C4-2B (cell line): ENCODE results near the gene GOLT1A.

Source experiments
- H3K27ac ChIP-seq: fragments of 450-650 bp; 2 replicates; pipeline ENCODE4 v1.5.1; 2017
- ZFX ChIP-seq: fragments of 450-650 bp; IDR thresholded peaks from 2 replicates; pipeline ENCODE4 v1.6.1; 2017
- TF ChIP-seq, protein P1 (sequence below): fragments of 450-650 bp; conservative IDR thresholded peaks from 2 replicates; pipeline ENCODE4 v1.5.1; 2017; ENCODE audit warnings: mild to moderate bottlenecking

GOLT1A gene

DNA sequence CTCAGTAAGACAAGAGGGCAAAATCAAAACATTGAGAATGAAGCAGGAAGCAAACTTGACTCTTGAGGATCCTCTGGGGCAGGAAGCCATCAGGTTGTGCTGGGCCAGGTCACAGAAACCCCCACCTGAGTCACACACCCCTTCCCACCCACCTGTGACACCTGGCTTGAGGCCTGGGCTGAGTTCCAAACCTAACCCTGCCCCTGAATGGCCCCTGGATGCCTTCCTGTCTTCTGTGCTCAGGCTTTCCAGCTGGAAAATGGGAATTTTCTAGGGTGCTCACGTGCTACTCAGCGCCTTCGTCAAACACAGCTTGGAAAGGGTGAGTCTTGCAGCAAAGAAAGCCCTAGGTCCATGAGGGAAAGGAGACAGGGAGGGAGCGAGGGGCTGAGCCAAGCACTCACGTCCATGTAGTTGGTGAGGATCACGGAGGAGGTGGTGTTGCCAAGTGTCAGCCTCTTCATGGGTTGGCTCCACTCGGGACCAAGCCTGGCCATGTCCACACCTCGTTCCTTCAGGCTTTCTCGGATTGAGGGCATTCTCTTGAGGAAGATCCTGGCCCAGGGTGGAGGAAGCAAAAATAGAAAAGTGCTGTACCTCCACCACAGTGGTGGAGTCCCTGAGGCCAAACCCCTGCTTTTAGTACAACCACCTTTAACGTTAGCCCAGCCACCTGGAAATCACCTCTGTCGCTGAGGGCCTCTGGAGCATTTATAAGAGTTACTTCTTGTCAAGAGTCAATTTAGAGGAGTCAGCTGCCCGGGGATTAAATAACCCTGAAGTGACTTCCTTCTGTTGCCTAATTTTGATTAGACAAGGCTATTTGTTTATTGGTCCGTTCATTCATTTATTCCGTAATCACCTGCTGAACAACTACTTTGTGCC is 51.9 kb downstream of the GOLT1A start:
- TF ChIP-seq ZFX: no peak
- TF ChIP-seq, protein P1, sequence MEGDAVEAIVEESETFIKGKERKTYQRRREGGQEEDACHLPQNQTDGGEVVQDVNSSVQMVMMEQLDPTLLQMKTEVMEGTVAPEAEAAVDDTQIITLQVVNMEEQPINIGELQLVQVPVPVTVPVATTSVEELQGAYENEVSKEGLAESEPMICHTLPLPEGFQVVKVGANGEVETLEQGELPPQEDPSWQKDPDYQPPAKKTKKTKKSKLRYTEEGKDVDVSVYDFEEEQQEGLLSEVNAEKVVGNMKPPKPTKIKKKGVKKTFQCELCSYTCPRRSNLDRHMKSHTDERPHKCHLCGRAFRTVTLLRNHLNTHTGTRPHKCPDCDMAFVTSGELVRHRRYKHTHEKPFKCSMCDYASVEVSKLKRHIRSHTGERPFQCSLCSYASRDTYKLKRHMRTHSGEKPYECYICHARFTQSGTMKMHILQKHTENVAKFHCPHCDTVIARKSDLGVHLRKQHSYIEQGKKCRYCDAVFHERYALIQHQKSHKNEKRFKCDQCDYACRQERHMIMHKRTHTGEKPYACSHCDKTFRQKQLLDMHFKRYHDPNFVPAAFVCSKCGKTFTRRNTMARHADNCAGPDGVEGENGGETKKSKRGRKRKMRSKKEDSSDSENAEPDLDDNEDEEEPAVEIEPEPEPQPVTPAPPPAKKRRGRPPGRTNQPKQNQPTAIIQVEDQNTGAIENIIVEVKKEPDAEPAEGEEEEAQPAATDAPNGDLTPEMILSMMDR: no peak; the same call in 1 of the 2 replicates
- peak overlapping the region; percentile 25 for H3K27ac ChIP-seq

DNA sequence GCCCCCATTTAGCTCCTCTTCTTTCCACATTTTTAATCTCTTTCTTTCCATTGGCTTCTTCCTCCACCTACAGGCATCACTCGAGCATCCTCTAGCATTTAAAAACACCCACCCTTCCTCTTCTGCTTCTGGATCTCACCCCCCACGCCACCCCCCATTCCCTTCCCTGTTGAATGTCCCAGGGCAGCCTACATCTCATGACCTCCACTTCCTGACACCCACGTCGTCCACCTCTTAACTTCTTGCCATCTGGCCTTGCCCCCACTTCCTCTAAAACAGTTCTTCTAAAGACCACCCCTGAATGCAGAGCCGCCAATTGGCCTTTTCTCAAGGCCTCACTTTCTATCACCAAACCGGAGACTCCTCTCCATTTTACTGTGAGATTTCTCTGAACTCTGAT is 55.8 kb downstream of the GOLT1A start:
- TF ChIP-seq, protein P1: no peak
- TF ChIP-seq ZFX: no peak
- H3K27ac ChIP-seq: no peak overlapping the region

DNA sequence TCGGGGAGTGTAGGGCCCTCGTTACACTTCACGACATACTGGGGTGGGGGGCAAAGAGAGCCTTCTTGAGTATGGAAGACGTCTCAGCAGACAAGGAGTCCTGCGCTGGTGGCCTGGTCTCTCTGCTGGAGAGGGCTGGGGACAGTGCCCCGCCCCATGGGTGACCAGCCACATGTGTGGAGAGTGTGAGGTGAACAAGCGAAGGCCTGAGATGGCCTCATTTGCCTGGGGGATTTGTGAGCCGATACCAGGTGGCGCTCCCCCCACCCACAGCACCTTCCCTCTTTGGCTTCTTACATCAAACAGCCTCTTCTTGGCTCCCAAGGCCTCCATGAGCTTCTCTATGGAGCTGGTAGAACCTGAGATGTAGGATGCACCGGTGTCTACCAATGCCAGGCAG is 57.9 kb downstream of the GOLT1A start:
- TF ChIP-seq ZFX: no peak
- TF ChIP-seq, protein P1: no peak
- no peak overlapping the region for H3K27ac ChIP-seq

DNA sequence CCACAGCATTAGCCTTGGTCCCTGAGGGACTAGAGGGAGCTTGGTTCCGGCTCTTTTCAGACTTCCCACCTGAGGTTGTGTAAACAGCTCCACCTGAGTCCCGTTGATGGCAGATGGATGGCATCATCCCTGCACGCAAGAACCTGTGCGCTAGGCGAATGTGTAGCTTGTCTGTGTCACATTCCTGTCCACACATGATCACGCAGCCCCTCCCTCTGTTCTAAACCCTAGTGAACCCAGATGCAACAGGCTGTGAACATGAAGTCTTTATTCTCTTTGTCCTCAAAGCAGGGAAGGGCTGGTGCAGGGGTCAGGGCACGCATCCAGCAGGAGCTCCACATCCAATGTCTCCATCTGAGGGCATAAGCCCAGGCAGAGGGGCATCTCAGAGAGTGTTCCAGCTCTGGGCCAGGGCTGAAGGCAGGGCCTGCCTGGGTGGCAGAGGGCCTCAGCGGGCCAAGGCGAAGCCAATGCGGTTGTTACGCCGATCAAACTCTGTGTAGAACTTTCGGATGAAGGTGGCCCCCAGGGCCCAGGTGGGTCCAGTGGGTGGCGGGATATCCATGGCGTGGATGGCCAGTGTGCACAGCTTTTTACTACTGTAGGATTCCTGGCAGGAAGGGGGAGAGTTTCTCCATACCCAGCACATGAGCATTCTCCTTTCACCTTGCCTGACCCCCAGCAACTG is 59.1 kb downstream of the GOLT1A start:
- no peak for TF ChIP-seq ZFX
- TF ChIP-seq, protein P1: no peak
- H3K27ac ChIP-seq: no peak overlapping the region

DNA sequence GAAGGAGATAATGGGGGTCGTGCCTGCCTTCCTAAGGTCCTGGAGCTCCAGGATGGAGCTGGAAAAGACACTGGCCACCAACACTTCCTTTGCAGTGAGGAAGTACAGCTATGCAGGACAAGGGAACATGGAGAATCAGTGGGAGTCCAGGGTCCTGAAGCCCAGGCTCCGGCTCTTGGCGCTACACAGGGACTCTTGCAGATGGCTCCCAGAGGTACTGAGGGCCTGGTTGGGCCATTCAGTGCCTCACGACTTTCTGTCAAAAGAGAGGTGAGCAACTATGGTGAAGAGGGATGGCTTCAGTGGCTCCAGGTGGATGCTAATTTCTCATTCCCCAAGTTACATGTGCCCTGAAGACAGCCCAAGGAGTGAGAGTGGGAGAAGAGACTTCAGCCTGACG is 60.1 kb downstream of the GOLT1A start:
- TF ChIP-seq, protein P1: no peak
- TF ChIP-seq ZFX: no peak
- H3K27ac ChIP-seq: no peak overlapping the region

DNA sequence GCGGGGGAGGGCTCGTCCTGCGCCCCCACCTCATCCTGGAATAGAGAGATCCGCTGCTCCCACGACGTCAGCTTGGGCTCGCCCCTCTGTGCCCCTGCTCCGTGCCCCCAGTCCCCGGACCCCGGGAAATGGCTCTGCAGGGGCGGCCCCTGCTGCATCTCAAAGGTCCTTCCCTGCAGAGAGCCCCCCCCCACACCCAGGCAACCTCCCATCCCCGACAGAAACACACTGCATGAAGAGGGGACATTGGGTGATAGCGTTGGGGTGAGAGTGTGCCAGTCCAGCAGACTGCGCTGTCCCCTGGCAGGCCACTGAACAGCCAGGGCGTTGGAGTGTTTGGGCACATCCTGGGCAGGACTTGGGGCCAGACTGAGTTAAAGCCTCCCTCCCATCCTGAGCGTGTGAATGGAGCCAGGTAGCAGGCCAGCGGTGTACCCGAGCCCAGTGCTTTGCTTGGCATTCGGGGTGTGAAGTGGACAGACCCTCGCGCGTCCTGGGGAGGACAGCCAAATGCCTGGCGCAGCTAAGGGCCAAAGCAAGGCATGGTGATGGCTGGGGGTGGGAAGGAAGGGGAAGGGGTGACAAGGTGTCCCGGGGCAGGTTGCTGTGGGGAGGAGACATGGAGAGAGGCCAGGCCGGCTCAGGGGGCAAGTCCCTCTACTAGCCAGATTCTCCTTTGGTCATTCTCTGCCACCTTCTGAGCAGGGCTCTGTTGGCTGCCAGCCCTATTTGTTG is 61.3 kb downstream of the GOLT1A start:
- H3K27ac ChIP-seq: no peak overlapping the region; the same call in 1 of the 2 replicates
- TF ChIP-seq ZFX: no peak
- TF ChIP-seq, protein P1: no peak
